HG03354 (cell line): Measurements from ENCODE around the gene RAB9A.
A peak's percentile ranks its signal among the peaks of the same experiment; 100 is the strongest.

Experiments used
- ATAC-seq: cut with Tn5 transposase; IDR thresholded peaks from one replicate; pipeline ENCODE4 v1.9.1; 2021; ENCODE audit warnings: mild to moderate bottlenecking; ENCODE audit not compliant: unreplicated experiment, poor library complexity, severe bottlenecking

The RAB9A gene

DNA sequence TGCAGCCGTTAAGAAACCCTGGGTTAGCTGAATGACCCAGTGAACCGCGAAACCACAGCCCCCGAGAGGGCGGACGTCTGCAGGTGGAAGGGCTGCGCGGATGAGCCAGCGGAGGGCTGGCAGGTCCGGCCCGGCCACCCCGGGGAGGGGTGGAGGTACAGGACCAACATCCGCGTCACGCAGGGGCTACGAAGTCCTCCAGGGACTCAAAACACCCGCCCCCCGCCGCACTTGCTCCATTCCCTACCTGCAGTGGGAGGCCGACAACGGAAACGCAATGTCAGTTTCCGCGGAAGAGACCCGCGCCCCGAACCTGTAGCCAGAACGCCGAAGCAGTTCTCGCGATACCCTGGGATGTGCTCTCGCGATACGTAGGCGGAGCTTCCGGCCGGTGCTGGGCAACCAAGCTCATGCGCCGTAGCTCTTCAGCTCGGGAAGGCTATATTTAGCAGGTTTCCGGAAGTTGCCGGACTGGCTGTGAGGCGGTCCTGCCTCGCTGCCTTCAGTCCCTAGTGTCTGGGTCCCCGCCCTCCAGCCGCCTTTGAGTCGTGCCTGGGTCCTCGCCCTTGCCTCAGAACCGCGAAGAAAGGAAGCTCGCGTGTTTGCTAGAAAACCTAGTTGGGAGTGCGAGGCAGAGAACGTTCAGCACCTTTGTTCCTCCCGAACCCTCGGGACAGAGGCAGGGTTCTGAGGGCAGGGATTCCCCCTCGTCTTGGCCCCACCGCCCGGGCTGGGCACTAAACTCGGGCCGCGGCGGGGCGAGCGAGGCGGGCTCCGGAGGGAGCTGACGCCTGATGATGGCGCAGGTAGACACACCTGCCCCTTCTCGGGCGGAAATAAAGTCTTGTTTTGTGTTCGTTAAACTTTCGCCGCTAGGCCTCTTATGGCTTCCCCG, 45.6 kb downstream of the RAB9A start, which contains the start of the genes OFD1 and TRAPPC2:
TSS of gene OFD1 (plus strand) at position 471 of the 895 bp plus-strand sequence. CDS start at position 795, 324 bp downstream.
TSS of gene TRAPPC2 (minus strand) at position 343 of the 895 bp plus-strand sequence. CDS start 14,657 bp downstream, outside the sequence.
- ATAC-seq: peak; percentile 94

DNA sequence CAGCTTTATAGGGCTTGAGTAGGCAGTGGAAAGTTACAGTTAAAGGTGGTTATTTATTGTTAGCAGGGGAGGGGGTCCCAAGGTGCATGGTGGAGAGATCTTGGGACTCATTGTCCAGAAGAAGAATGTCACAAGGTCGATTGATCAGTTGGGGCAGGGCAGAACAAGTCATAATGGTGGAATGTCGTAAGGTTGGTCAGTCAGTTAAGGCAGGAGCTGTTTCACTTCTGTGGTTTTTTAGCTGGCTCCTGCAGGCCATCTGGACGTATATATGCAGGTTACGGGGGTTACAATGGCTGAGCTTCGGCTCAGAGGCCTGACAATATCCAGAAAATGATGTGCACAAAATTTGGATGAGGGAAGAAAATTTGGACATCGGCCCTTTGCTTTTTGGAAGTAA, 52.8 kb downstream of the RAB9A start:
- ATAC-seq: no peak

DNA sequence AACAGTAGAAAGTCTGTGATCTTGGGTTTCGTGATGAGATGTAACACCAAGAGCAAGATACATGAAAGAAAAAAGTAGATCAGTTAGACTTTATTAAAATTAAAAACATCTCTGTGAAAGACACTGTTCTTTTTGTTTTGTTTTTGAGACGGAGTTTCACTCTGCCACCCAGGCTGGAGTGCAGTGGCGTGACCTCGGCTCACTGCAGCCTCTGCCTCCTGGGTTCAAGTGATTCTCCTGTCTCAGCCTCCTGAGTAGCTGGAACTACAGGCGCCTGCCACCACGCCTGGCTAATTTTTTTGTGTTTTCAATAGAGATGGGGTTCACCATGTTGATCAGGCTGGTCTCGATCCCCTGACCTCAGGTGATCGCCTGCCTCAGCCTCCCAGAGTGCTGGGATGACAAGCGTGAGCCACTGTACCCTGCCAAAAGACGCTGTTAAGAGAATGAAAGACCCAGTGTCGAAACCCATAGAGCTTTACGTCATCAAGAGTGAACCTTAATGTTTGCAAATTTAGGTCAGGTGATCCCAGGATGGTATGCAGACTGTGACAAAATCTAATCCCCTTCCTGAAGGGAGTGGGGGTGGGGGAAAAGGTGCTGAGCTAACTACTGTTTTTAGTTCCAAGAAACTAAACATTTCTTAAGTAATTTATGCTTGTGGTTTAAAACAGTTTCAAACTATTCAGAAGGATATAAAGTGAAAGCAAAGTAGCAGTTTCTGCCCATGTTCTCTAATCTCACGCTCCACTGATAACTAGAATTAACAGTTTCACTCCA, 53.7 kb downstream of the RAB9A start:
- peak; percentile 93 for ATAC-seq

DNA sequence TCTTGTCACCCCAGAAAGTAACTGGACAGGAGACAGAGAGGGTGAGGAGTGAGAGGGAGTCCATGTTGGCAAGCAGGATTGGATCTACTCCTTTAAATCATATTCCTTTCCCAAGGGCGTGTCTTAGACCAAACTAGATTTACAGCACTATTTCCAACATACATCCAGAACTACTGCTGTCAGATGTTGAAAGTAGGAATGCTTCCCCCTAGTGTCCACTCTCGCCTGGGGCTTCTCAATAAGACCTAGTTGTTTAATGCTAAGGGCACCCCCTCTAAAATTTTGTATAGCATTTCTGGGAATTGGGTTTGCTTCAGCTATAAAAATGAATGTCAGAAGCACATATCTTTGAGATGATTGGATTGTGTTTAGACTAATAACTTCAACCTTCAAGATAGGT, 58.9 kb downstream of the RAB9A start:
- ATAC-seq: no peak

DNA sequence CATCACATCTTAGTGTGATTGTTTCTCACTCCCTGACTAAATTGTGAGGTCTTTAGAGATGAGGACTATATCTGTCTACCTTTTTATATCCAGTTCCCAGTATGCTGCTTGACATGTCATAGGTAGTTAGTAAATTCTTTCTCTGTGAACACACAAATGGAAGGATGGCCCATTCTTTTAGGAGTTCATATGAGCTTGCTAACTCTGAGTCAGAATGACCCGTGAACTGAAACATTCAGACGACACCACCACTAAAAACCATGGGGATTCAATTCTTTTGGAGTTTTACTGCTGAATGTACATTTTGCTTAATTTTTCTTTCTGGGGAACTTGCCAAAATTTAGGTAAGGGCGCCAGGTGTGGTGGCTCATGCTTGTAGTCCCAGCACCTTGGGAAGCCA, 59.6 kb downstream of the RAB9A start:
- ATAC-seq: no peak

DNA sequence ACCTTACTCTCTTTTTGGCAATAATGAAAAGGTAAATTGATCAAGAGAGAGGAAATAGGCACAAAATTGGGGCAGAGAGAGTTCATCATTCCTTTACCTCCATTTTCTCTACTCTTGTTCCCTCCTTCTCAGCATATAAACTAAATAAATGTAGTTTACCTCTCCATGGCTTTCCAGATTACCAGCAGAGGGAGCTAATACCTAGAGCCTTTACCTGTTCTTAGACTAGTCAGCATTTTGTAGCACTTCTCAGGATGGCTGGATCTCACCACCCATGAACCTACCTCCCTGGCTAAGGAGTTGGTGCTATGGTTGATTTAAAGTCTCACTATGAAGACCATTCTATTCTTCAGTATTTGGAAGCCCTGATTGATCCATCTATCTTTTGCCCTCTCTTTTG, 61.3 kb downstream of the RAB9A start:
- ATAC-seq: peak; percentile 40

DNA sequence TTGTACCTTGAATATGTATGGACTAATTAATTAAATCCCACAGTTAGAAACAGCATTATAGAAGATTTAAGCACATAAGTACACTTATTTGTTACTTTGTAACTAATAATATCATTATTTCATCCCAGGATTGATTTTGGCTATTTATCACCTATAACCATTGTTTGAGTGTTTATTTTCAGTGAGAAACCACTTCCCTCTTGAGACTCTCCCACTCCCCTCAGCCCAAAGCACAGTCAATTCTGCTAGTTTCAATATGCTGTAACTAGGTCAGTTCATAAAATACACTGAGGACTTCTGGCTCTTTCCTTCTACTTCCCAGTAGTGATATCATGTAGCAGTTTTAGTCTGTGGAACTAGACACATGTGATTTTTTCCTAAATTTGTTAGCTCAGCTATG, 61.9 kb downstream of the RAB9A start:
- peak; percentile 53 for ATAC-seq

DNA sequence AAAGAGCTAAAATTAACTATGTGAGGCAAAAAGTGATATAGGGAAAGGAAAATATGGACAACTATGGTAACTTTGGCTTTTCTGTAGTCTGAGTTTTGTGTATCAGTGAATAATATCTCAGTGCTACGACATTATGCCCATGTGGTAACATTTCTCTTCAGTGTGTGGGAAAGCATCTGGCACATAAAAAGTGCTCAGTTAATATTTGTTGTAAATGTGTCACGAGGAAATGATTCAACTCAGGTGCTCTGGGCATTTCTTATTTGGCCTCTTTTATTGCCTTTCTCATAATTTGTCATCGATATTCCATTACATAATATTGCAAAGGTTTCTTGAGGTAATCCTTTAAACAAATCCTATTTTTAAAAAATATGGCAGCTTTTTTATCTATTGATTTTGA, 63.2 kb downstream of the RAB9A start:
- no peak for ATAC-seq

DNA sequence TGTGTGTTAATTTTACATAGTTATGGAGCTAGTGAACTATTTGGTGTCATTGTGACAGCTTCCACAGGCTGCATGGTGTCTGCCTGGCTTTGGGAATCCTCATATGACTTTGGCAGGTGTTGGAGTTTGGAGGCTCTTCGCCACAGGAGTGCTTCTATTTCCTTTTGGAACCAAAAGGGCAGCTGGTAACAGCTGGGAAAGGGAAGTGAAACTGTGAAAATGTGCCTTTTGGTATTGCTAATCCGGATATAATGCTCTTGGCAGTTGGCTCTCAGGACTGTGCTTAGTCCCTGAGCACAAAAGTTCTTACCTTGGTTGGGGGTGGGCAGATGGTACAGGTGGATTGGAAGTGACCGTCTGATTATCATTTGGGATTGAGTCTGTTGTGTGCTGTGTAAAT, 63.7 kb downstream of the RAB9A start:
- peak; percentile 74 for ATAC-seq

DNA sequence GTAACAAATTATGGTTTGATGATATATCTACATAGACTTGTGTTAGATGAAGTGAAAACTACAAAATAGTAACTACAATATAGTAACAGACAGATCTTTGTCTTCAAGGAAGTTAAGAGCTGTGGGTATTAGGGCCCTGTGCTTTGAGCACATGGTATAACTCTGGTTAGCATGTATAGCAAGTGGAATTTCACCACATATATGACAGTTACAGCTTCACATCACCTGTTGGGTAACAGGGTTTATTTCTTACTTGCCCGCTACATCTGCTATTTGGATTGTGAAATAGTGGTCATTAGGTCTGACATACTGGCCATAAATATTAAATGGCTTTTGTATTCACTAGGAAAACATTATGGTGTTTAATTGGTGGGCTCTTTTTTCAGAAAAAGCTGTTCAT, 65.8 kb downstream of the RAB9A start:
- ATAC-seq: no peak

DNA sequence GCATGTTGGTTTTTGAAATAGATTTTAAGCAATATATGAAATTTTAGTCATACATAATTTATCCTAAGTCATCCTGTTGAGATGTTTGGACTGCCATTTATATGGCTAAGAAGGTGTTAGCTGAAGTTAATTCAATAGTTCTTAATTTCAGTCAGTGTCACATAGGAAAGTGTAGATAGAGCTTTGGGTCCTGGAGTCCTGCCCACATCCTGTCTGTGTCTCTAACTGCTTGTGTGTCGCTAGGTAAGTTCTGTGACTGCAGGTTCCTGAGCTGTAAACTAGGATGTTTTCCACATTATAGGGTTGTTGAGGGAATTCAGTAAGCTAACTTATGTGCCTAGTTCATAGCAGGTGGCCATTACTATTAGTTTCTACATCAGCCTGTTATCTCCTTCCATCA, 66.3 kb downstream of the RAB9A start:
- no peak for ATAC-seq

DNA sequence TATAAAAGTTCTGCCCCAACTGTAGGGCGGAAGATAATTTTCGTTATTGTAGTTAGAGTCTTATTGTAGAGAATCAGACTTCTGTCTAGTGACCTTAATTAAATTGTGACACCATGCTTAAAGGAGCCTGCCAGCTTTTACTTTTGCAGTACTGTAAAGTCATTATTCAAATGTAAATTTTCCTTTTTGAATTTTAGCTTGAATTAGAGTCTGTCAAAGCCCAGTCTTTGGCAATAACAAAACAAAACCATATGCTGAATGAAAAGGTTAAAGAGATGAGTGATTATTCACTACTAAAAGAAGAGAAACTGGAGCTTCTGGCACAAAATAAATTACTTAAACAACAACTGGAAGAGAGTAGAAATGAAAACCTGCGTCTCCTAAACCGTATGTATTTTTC, 67.5 kb downstream of the RAB9A start:
- no peak for ATAC-seq

DNA sequence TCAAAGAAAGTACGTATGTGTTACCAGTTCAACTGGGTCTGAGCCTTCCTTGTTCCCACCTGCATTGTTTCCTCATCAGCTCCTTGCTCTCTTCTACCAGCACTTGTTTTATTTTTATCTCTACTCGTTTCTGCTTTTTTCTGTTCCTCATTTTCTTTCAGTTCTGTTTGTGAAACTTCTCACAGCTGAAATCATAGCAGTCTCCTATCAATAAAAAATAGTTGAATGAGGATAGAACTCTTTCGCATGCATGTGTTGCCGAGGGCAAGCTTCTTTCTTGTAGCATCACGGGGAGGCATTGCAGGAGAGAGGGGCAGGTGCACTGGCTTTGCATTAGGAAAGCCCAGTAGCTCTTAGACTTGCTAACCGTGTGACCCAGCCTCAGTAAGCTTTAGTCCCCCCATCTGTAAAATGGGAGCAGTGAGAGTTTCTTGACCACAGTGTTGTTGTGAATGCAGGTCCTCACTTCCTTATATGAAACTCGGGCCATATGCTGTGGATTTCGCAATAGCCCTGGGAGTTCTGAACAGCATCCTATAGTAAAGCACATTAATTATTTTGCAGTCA, 70.3 kb downstream of the RAB9A start:
- ATAC-seq: peak; percentile 71
